Kidney (tissue), 14 donors: Measurements from ENCODE around the gene MIF4GD. TPM values are rescaled to one million over a fixed set of nuclear protein-coding genes. Genes with fewer than 3 reads are reported as not detected.
"Not testable (repeated sequence)": the region's sequence is repeated elsewhere in the genome, so short reads cannot be mapped to it uniquely, and the experiment has no call there.

Experiments used
- DNase-seq, 5 donors: peaks; one replicate each; pipeline ENCODE4 v3.0.0-alpha.2; 2013 to 2020
- FAIRE-seq: peaks from 2 replicates; lab custom pipeline; 2012; peaks lifted over from hg19 to GRCh38; lab: Jason Lieb, UNC
- H3K27ac ChIP-seq, 2 donors: one replicate each; pipeline ENCODE4 v1.7.0; 2013; ENCODE audit warnings: low read depth in 2 of 2, low read length in 2 of 2, inconsistent platforms in 1 of 2
- H3K27me3 ChIP-seq: one replicate; pipeline ENCODE4 v1.7.1; 2013; ENCODE audit warnings: low read length, inconsistent platforms; ENCODE audit not compliant: control insufficient read depth, insufficient read depth
- H3K36me3 ChIP-seq, 3 donors: one replicate each; pipeline versions ENCODE4 v1.7.0 to v1.7.1; 2013; ENCODE audit warnings: low read length in 3 of 3, control low read depth in 1 of 3, inconsistent platforms in 1 of 3; ENCODE audit not compliant: insufficient read depth in 3 of 3, control insufficient read depth in 2 of 3
- H3K4me1 ChIP-seq, 3 donors: one replicate each; pipeline versions ENCODE4 v1.7.0 to v1.7.1; 2013; ENCODE audit warnings: low read length in 3 of 3, inconsistent platforms in 1 of 3, low read depth in 1 of 3; ENCODE audit not compliant: control insufficient read depth in 2 of 3, insufficient read depth in 2 of 3
- H3K4me3 ChIP-seq, 3 donors: one replicate each; pipeline versions ENCODE4 v1.7.0 to v1.8.1; 2013; ENCODE audit warnings: low read length in 3 of 3, control low read depth in 1 of 3, inconsistent platforms in 1 of 3
- H3K9ac ChIP-seq, 3 donors: one replicate each; pipeline versions ENCODE4 v1.7.0 to v1.7.1; 2013; ENCODE audit warnings: low read length in 3 of 3, control low read depth in 1 of 3, inconsistent platforms in 1 of 3
- H3K9me3 ChIP-seq, 3 donors: one replicate each; pipeline versions ENCODE4 v1.7.0 to v1.7.1; 2013; ENCODE audit warnings: low read length in 3 of 3, control low read depth in 1 of 3, inconsistent platforms in 1 of 3; ENCODE audit not compliant: control insufficient read depth in 2 of 3, insufficient read depth in 1 of 3
- CTCF ChIP-seq: IDR thresholded peaks from 3 replicates; pipeline ENCODE4 v1.5.1; 2012; ENCODE audit warnings: mild to moderate bottlenecking, moderate library complexity, borderline replicate concordance; ENCODE audit not compliant: insufficient read depth; ENCODE audit errors: extremely low read depth
- intact Hi-C: fragments of 100-400 bp; cut with DNase I; formaldehyde crosslinking; loops from one replicate; pipeline ENCODE4 v1.11.1; 2022
- polyA plus RNA-seq: library from polyadenylated mRNA; stranded (reverse); fragments of 350-450 nt; fragmentation: Illumina TruSeq; extraction: RNeasy Lipid Tissue Mini Kit (QIAGEN cat#74804); gene quantifications from one replicate; pipeline ENCODE4 v1.2.3, GENCODE V29; 2014; ENCODE audit warnings: low read depth, low replicate concordance; ENCODE audit not compliant: insufficient read depth
- total RNA-seq: library from RNA; stranded (reverse); fragmentation: NEBNext Ultra II Directional; extraction: Animal tissue kit (Norgen Biotek cat#: 25700); gene quantifications from one replicate; pipeline ENCODE4 v1.2.1, GENCODE V29; 2021
- donor health status: control.
- donor health status: control.
- donor health status: control.
- donor health status: control.
- donor health status: control.
- donor health status: DM: yes; HTN: yes; CAD: no.
- donor health status: Normal renal cell carcinoma (clear cell type).

MIF4GD gene
- total and polyA plus RNA-seq, 2 donors from 2014 or later: 28.2 to 30.1 TPM

GRCh38 chr17:75295201-75296158 lies 24.4 kb upstream of the MIF4GD start:
- Histone ChIP-seq H3K27me3 (no peaks in the 10 kb centered on the region), H3K36me3 (no peaks in the 10 kb centered on the region), H3K9me3 (no peaks in the 10 kb centered on the region), H3K4me1 (no peaks in the 10 kb centered on the region), H3K27ac (peak overlapping the region in 1 of 2 donors; percentile 32), H3K4me3 (no peak overlapping the region), H3K9ac (no peak overlapping the region)
- FAIRE-seq (no peak), DNase-seq (no peak)
- no peak for TF ChIP-seq CTCF
- intact Hi-C loops: no loop called here

- H3K27me3 ChIP-seq, H3K9me3 ChIP-seq, H3K4me3 ChIP-seq, FAIRE-seq, H3K4me1 ChIP-seq, DNase-seq, H3K9ac ChIP-seq, H3K27ac ChIP-seq, intact Hi-C loops, H3K36me3 ChIP-seq: not testable (repeated sequence)
Observed at GRCh38 chr17:75292810-75293448, 21.9 kb upstream of the MIF4GD start.

GRCh38 chr17:75289832-75290337 lies 18.9 kb upstream of the MIF4GD start:
- Histone ChIP-seq H3K4me3 (peak overlapping the region; percentile 71 to 90 (median 87)), H3K27ac (peak overlapping the region; percentile 92 to 93), H3K9ac (peak overlapping the region; percentile 77 to 84 (median 81)), H3K27me3 (no peaks in the 10 kb centered on the region), H3K4me1 (peaks cover 0 to 3% (median 0%) of the 10 kb centered on the region in 3 donors), H3K9me3 (no peaks in the 10 kb centered on the region), H3K36me3 (peaks cover 0 to 4% (median 3%) of the 10 kb centered on the region in 3 donors)
- FAIRE-seq (no peak), DNase-seq (peak in 3 of 5 donors; percentile 38 to 72 (median 57))
- intact Hi-C loops: no loop called here
- peak; percentile 37 for TF ChIP-seq CTCF
